Measurements from ENCODE around the gene SPIB. TPM values are rescaled to one million over a fixed set of nuclear protein-coding genes. Genes with fewer than 3 reads are reported as not detected.

Gene SPIB
- total and polyA plus RNA-seq, 4 donors, result 0.09 to 5.0 (median 0.36) TPM

DNA sequence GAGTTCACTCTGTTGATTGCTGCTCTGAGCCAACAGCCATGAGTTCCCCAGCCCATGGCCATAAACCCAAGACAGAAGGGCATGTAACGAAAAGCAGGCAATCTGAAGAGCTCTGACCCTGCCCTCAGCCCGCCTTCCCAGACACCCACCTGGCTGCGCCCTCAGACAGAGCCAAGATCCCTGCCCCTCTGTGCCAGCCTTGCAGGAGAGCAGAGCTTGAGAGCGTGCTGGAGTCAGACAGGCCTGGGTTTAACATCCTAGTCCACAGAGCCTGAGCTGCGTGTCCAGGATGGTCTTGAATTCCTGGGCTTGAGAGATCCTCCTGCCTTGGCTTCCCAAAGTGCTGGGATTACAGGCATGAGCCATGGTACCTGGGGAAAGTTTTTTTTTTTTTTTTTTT, 38.6 kb downstream of the SPIB start:
- Histone ChIP-seq H3K4me1 (ENCODE audit: control insufficient read depth in 4 of 4, insufficient read depth in 4 of 4, low read length in 3 of 4) (no peaks in the 10 kb centered on the region), H3K27ac (ENCODE audit: low read depth in 1 of 2, low read length in 2 of 2) (no peak overlapping the region), H3K9ac (ENCODE audit: low read depth in 1 of 2, low read length in 2 of 2) (no peak overlapping the region), H3K36me3 (ENCODE audit: control insufficient read depth in 4 of 4, insufficient read depth in 3 of 4, low read depth in 1 of 4, low read length in 3 of 4) (no peaks in the 10 kb centered on the region), H3K4me3 (ENCODE audit: low read depth in 1 of 3, low read length in 3 of 3) (no peak overlapping the region), H3K9me3 (ENCODE audit: control insufficient read depth in 4 of 4, low read length in 3 of 4) (no peaks in the 10 kb centered on the region), H3K27me3 (ENCODE audit: control insufficient read depth in 4 of 4, insufficient read depth in 4 of 4, low read length in 3 of 4) (peaks cover 0 to 2% (median 0%) of the 10 kb centered on the region in 4 donors)
- TF ChIP-seq RAD21 (IDR thresholded peaks at IDR 0.05) (no peak), GABPA (IDR thresholded peaks at IDR 0.05 in 1 of 2, conservative IDR thresholded peaks at IDR 0.05 in 1 of 2) (no peak), FOXA2 (IDR thresholded peaks at IDR 0.05) (no peak), HNF4G (IDR thresholded peaks at IDR 0.05) (no peak), HNF4A (conservative IDR thresholded peaks at IDR 0.05) (no peak), TAF1 (conservative IDR thresholded peaks at IDR 0.05) (no peak), ZBTB33 (IDR thresholded peaks at IDR 0.05) (no peak), RXRA (IDR thresholded peaks at IDR 0.05) (no peak), EGR1 (IDR thresholded peaks at IDR 0.05; ENCODE audit: low read depth in 2 of 2) (no peak), YY1 (IDR thresholded peaks at IDR 0.05) (no peak), JUND (IDR thresholded peaks at IDR 0.05) (no peak)
- 85% methylated on average over 5 of the region's 5 CpGs for WGBS
- DNase-seq (ENCODE audit: low spot score), result no peak

GRCh38 chr19:50458396-50459066, 39.8 kb downstream of the SPIB start:
- 32% methylated on average over 50 of the region's 50 CpGs for WGBS
- no peak for DNase-seq (ENCODE audit: low spot score)
- Histone ChIP-seq H3K4me3 (ENCODE audit: low read depth in 1 of 3, low read length in 3 of 3) (no peak overlapping the region), H3K4me1 (ENCODE audit: control insufficient read depth in 4 of 4, insufficient read depth in 4 of 4, low read length in 3 of 4) (no peaks in the 10 kb centered on the region), H3K36me3 (ENCODE audit: control insufficient read depth in 4 of 4, insufficient read depth in 3 of 4, low read depth in 1 of 4, low read length in 3 of 4) (no peaks in the 10 kb centered on the region), H3K9me3 (ENCODE audit: control insufficient read depth in 4 of 4, low read length in 3 of 4) (no peaks in the 10 kb centered on the region), H3K9ac (ENCODE audit: low read depth in 1 of 2, low read length in 2 of 2) (no peak overlapping the region), H3K27me3 (ENCODE audit: control insufficient read depth in 4 of 4, insufficient read depth in 4 of 4, low read length in 3 of 4) (peaks cover 0 to 2% (median 0%) of the 10 kb centered on the region in 4 donors), H3K27ac (ENCODE audit: low read depth in 1 of 2, low read length in 2 of 2) (no peak overlapping the region)
- TF ChIP-seq HNF4G (IDR thresholded peaks at IDR 0.05) (no peak), FOXA1 (IDR thresholded peaks at IDR 0.05) (no peak), CTCF (IDR thresholded peaks at IDR 0.05; ENCODE audit: low read depth, low read length, missing input control) (no peak), SP1 (IDR thresholded peaks at IDR 0.05) (no peak), EGR1 (IDR thresholded peaks at IDR 0.05; ENCODE audit: low read depth in 2 of 2) (no peak), GABPA (IDR thresholded peaks at IDR 0.05 in 1 of 2, conservative IDR thresholded peaks at IDR 0.05 in 1 of 2) (no peak), YY1 (IDR thresholded peaks at IDR 0.05) (no peak), TAF1 (conservative IDR thresholded peaks at IDR 0.05) (no peak), NR2F2 (IDR thresholded peaks at IDR 0.05) (no peak), JUND (IDR thresholded peaks at IDR 0.05) (no peak), FOXA2 (IDR thresholded peaks at IDR 0.05) (no peak), HNF4A (conservative IDR thresholded peaks at IDR 0.05) (no peak), ZBTB33 (IDR thresholded peaks at IDR 0.05) (no peak), RXRA (IDR thresholded peaks at IDR 0.05) (no peak), RAD21 (IDR thresholded peaks at IDR 0.05) (no peak), ATF3 (IDR thresholded peaks at IDR 0.05) (no peak)
- TF ChIP-seq, protein P1, sequence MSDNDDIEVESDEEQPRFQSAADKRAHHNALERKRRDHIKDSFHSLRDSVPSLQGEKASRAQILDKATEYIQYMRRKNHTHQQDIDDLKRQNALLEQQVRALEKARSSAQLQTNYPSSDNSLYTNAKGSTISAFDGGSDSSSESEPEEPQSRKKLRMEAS (IDR thresholded peaks at IDR 0.05), result no peak
- TF ChIP-seq, protein P2, sequence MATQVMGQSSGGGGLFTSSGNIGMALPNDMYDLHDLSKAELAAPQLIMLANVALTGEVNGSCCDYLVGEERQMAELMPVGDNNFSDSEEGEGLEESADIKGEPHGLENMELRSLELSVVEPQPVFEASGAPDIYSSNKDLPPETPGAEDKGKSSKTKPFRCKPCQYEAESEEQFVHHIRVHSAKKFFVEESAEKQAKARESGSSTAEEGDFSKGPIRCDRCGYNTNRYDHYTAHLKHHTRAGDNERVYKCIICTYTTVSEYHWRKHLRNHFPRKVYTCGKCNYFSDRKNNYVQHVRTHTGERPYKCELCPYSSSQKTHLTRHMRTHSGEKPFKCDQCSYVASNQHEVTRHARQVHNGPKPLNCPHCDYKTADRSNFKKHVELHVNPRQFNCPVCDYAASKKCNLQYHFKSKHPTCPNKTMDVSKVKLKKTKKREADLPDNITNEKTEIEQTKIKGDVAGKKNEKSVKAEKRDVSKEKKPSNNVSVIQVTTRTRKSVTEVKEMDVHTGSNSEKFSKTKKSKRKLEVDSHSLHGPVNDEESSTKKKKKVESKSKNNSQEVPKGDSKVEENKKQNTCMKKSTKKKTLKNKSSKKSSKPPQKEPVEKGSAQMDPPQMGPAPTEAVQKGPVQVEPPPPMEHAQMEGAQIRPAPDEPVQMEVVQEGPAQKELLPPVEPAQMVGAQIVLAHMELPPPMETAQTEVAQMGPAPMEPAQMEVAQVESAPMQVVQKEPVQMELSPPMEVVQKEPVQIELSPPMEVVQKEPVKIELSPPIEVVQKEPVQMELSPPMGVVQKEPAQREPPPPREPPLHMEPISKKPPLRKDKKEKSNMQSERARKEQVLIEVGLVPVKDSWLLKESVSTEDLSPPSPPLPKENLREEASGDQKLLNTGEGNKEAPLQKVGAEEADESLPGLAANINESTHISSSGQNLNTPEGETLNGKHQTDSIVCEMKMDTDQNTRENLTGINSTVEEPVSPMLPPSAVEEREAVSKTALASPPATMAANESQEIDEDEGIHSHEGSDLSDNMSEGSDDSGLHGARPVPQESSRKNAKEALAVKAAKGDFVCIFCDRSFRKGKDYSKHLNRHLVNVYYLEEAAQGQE (IDR thresholded peaks at IDR 0.05), result no peak

Measured in liver (tissue), 9 donors.